ENCODE results near the gene KDM1A. TPM values are rescaled to one million over a fixed set of nuclear protein-coding genes. Genes with fewer than 3 reads are reported as not detected.

The KDM1A gene
- polyA plus RNA-seq, 2 of the 4 experiments (the other 2 are of a cell fraction), result 66.4 to 80.3 TPM

GRCh38 chr1:22970096-22970495 lies 49.2 kb upstream of the KDM1A start:
- TF ChIP-seq ESRRA (IDR thresholded peaks at IDR 0.05; ENCODE audit: borderline replicate concordance, low read length) (no peak), BCL3 (IDR thresholded peaks at IDR 0.05) (no peak), ATOH8 (CRISPR knock-in tag; IDR thresholded peaks at IDR 0.05; ENCODE audit: low read depth) (no peak), HOXB13 (CRISPR knock-in tag; IDR thresholded peaks at IDR 0.05; ENCODE audit: low read depth) (no peak), HEYL (CRISPR knock-in tag; IDR thresholded peaks at IDR 0.05) (no peak)
- Histone ChIP-seq H3K4me3 (no peak overlapping the region), H3K4me2 (no peak overlapping the region), H3K27ac (no peak overlapping the region), H3K9me3 (no peaks in the 10 kb centered on the region), H3K4me1 (no peaks in the 10 kb centered on the region; the same call in 2 of the 3 replicates)
- WGBS (ENCODE audit: missing lambda C conversion rate), result 90% methylated on average over 2 of the region's 2 CpGs
- ATAC-seq (no peak), DNase-seq (ENCODE audit: low read depth in 1 of 2, low spot score in 1 of 2) (no peak), FAIRE-seq (no peak)
- POLR2A ChIA-PET, result no interaction called here
- CTCF ChIA-PET, result interaction anchor here (0.6 to 1.0 kb wide), 3 partner anchors 214 to 549 kb away, joined by 3 read pairs; no protein-coding TSS in a partner anchor

- no peaks in the 10 kb centered on the region for H3K9me3 ChIP-seq
- ChIA-PET POLR2A (no interaction called here), CTCF (interaction anchor here (0.7 to 1.0 kb wide), 3 partner anchors 19 to 561 kb away, joined by 3 to 4 read pairs (median 3); no protein-coding TSS in a partner anchor)
- no peak for FAIRE-seq
- WGBS (ENCODE audit: missing lambda C conversion rate), result 36% methylated on average over 2 of the region's 3 CpGs
- no peak for TF ChIP-seq ATOH8 (CRISPR knock-in tag; IDR thresholded peaks at IDR 0.05; ENCODE audit: low read depth)
- no peak for TF ChIP-seq TP53 (CRISPR knock-in tag; IDR thresholded peaks at IDR 0.05)
- no peak for TF ChIP-seq ZC3H11A (IDR thresholded peaks at IDR 0.05)
- TF ChIP-seq HEYL (CRISPR knock-in tag; IDR thresholded peaks at IDR 0.05), result no peak
- TF ChIP-seq HOXB13 (CRISPR knock-in tag; IDR thresholded peaks at IDR 0.05; ENCODE audit: low read depth), result no peak
- no peak for TF ChIP-seq RCOR1 (IDR thresholded peaks at IDR 0.05; ENCODE audit: low read depth, low read length)
- no peak for ATAC-seq
- H3K4me2 ChIP-seq, result no peak overlapping the region
- H3K27ac ChIP-seq, result no peak overlapping the region
- no peak for DNase-seq (ENCODE audit: low read depth in 1 of 2, low spot score in 1 of 2)
- peaks cover 7% of the 10 kb centered on the region; the same call in 2 of the 3 replicates for H3K4me1 ChIP-seq
- H3K4me3 ChIP-seq, result no peak overlapping the region
Observed at GRCh38 chr1:22971161-22971560, 48.1 kb upstream of the KDM1A start.

- Histone ChIP-seq H3K4me3 (no peak overlapping the region), H3K4me2 (no peak overlapping the region), H3K27ac (no peak overlapping the region), H3K9me3 (no peaks in the 10 kb centered on the region), H3K4me1 (peaks cover 8% of the 10 kb centered on the region; the same call in 2 of the 3 replicates)
- no peak for TF ChIP-seq REST (IDR thresholded peaks at IDR 0.05)
- no peak for TF ChIP-seq RARB (CRISPR knock-in tag; IDR thresholded peaks at IDR 0.05)
- TF ChIP-seq ZNF302 (CRISPR knock-in tag; IDR thresholded peaks at IDR 0.05), result no peak
- TF ChIP-seq CBX2 (IDR thresholded peaks at IDR 0.05; ENCODE audit: borderline replicate concordance, low read depth), result no peak
- TF ChIP-seq E2F6 (IDR thresholded peaks at IDR 0.05; ENCODE audit: borderline replicate concordance, low read depth), result no peak
- TF ChIP-seq GATA3 (IDR thresholded peaks at IDR 0.05; ENCODE audit: borderline replicate concordance), result no peak
- no peak for TF ChIP-seq POLR2AphosphoS2 (conservative IDR thresholded peaks at IDR 0.05; ENCODE audit: low read length)
- DNase-seq (ENCODE audit: low read depth in 1 of 2, low spot score in 1 of 2), result no peak
- no peak for ATAC-seq
- FAIRE-seq, result no peak
- POLR2A ChIA-PET, result no interaction called here
- WGBS (ENCODE audit: missing lambda C conversion rate), result 59% methylated on average over 4 of the region's 5 CpGs
- CTCF ChIA-PET, result interaction anchor here (0.7 to 4.6 kb wide), 6 partner anchors 8 to 562 kb away, joined by 3 to 22 read pairs (median 4); no protein-coding TSS in a partner anchor
Observed at GRCh38 chr1:22971611-22972405, 47.5 kb upstream of the KDM1A start.

Measured in A549 (cell line).